Mesendoderm (in vitro differentiated cells): Measurements from ENCODE around the gene SEMA6D.
A peak's percentile ranks its signal among the peaks of the same experiment; 100 is the strongest.

Source experiments
- DNase-seq: peaks from one replicate; pipeline ENCODE4 v3.0.0; 2013
- H2AK5ac ChIP-seq: 2 replicates; pipeline ENCODE4 v1.6.1; 2013; ENCODE audit warnings: low read length, inconsistent platforms
- H2BK120ac ChIP-seq: 2 replicates; pipeline ENCODE4 v1.6.1; 2013; ENCODE audit warnings: low read depth, mild to moderate bottlenecking, low read length, moderate library complexity, mixed read lengths
- H2BK15ac ChIP-seq: replicated peaks from 2 replicates; pipeline ENCODE4 v1.6.1; 2013; ENCODE audit warnings: low read depth, mild to moderate bottlenecking, moderate library complexity
- H2BK5ac ChIP-seq: 2 replicates; pipeline ENCODE4 v1.6.1; 2013; ENCODE audit warnings: low read length, inconsistent platforms
- H3K18ac ChIP-seq: 2 replicates; pipeline ENCODE4 v1.6.1; 2013; ENCODE audit warnings: mild to moderate bottlenecking, low read length, mixed read lengths
- H3K23ac ChIP-seq: one replicate; pipeline ENCODE4 v1.6.1; 2013; ENCODE audit warnings: low read length
- H3K27ac ChIP-seq: 2 replicates; pipeline ENCODE4 v1.5.1; 2013; ENCODE audit warnings: low read depth, mild to moderate bottlenecking, inconsistent platforms, low read length, moderate library complexity
- H3K27me3 ChIP-seq: 2 replicates; pipeline ENCODE4 v1.6.1; 2013; ENCODE audit warnings: low read length, control low read depth, mild to moderate bottlenecking, inconsistent platforms; ENCODE audit not compliant: insufficient read depth, poor library complexity
- H3K36me3 ChIP-seq: 2 replicates; pipeline ENCODE4 v1.6.1; 2013; ENCODE audit warnings: low read length, inconsistent platforms; ENCODE audit not compliant: control insufficient read depth, insufficient read depth
- H3K4ac ChIP-seq: one replicate; pipeline ENCODE4 v1.6.1; 2013; ENCODE audit warnings: low read depth, mild to moderate bottlenecking, low read length, moderate library complexity
- H3K4me1 ChIP-seq: 2 replicates; pipeline ENCODE4 v1.6.1; 2013; ENCODE audit warnings: low read depth, low read length, inconsistent platforms; ENCODE audit not compliant: control insufficient read depth
- H3K4me2 ChIP-seq: 2 replicates; pipeline ENCODE4 v1.6.1; 2013; ENCODE audit warnings: low read length
- H3K4me3 ChIP-seq: 2 replicates; pipeline ENCODE4 v1.5.1; 2013; ENCODE audit warnings: mild to moderate bottlenecking, low read length
- H3K56ac ChIP-seq: one replicate; pipeline ENCODE4 v1.6.1; 2013; ENCODE audit warnings: low read length
- H3K79me1 ChIP-seq: 2 replicates; pipeline ENCODE4 v1.6.1; 2013; ENCODE audit warnings: low read length, inconsistent platforms
- H3K79me2 ChIP-seq: 2 replicates; pipeline ENCODE4 v1.6.1; 2013; ENCODE audit warnings: mild to moderate bottlenecking, low read length; ENCODE audit not compliant: control insufficient read depth, insufficient read depth
- H3K9ac ChIP-seq: 2 replicates; pipeline ENCODE4 v1.6.1; 2013; ENCODE audit warnings: low read length, inconsistent platforms
- H4K5ac ChIP-seq: one replicate; pipeline ENCODE4 v1.6.1; 2013; ENCODE audit warnings: low read length
- H4K8ac ChIP-seq: one replicate; pipeline ENCODE4 v1.6.1; 2013; ENCODE audit warnings: low read depth, mild to moderate bottlenecking, control low read depth, low read length, moderate library complexity
- WGBS: extraction: QIAGEN DNeasy Blood & Tissue Kit; methylation state at CpG from one replicate; pipeline ENCODE4 v1.1.7; 2013; ENCODE audit warnings: low lambda C conversion rate, missing lambda C conversion rate; ENCODE audit not compliant: insufficient coverage; ENCODE audit errors: extremely low coverage; 5-methylcytosine and 5-hydroxymethylcytosine counted together

Gene SEMA6D

GRCh38 chr15:47726399-47726823 is 9.1 kb downstream of the SEMA6D start:
- Histone ChIP-seq H2BK5ac (no peak overlapping the region), H3K79me2 (no peaks in the 10 kb centered on the region), H2BK15ac (no peak overlapping the region), H3K18ac (no peak overlapping the region), H3K27ac (no peak overlapping the region), H3K4me1 (peaks cover 10% of the 10 kb centered on the region), H3K56ac (no peak overlapping the region), H3K36me3 (no peaks in the 10 kb centered on the region), H3K4me3 (no peak overlapping the region), H3K27me3 (no peaks in the 10 kb centered on the region), H4K8ac (no peak overlapping the region), H2BK120ac (no peak overlapping the region), H3K4ac (no peak overlapping the region), H3K23ac (no peak overlapping the region), H4K5ac (no peak overlapping the region), H3K9ac (no peak overlapping the region), H3K79me1 (no peaks in the 10 kb centered on the region), H3K4me2 (no peak overlapping the region), H2AK5ac (no peak overlapping the region)
- peak; percentile 62 for DNase-seq
- no CpG with 5 or more reads among the region's 1 CpG for WGBS

GRCh38 chr15:47727137-47727536 is 9.8 kb downstream of the SEMA6D start:
- H2BK15ac ChIP-seq, result peak overlapping the region; percentile 66
- no peaks in the 10 kb centered on the region for H3K79me2 ChIP-seq
- H3K23ac ChIP-seq, result no peak overlapping the region
- no peak overlapping the region for H2AK5ac ChIP-seq
- H3K4me1 ChIP-seq, result peaks cover 7% of the 10 kb centered on the region
- H3K4me3 ChIP-seq, result no peak overlapping the region
- no peak overlapping the region for H2BK5ac ChIP-seq
- no peaks in the 10 kb centered on the region for H3K27me3 ChIP-seq
- H3K36me3 ChIP-seq, result no peaks in the 10 kb centered on the region
- WGBS, result no CpG with 5 or more reads among the region's 4 CpGs
- H3K18ac ChIP-seq, result no peak overlapping the region
- peak overlapping the region; percentile 2 for H3K56ac ChIP-seq
- H3K27ac ChIP-seq, result no peak overlapping the region
- H3K9ac ChIP-seq, result no peak overlapping the region
- H3K4ac ChIP-seq, result no peak overlapping the region
- no peak overlapping the region for H2BK120ac ChIP-seq
- H4K8ac ChIP-seq, result no peak overlapping the region
- no peak overlapping the region for H4K5ac ChIP-seq
- H3K79me1 ChIP-seq, result no peaks in the 10 kb centered on the region
- no peak overlapping the region for H3K4me2 ChIP-seq
- DNase-seq, result no peak

DNA sequence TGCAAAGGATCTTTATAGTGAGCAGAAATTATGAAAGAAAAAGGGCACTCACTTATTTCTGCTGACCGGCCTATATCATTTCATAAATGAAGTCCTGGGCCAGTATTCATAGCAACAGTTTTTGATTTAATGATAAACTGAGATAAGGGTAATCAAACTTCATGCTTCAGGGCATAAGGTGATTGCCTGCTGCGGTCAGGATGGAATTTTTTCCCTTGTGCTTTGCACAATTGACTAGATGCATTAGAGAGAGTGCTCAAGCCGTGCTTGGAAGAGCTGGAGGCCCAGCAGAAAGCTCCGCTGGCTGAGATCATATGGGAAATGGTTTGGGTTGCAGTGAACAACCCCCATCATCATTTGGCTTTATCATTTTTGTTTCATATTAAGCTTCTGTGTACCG is 10.4 kb downstream of the SEMA6D start:
- no peaks in the 10 kb centered on the region for H3K79me2 ChIP-seq
- no CpG with 5 or more reads among the region's 5 CpGs for WGBS
- DNase-seq, result no peak
- no peak overlapping the region for H3K4me2 ChIP-seq
- no peak overlapping the region for H3K4me3 ChIP-seq
- H4K8ac ChIP-seq, result no peak overlapping the region
- H3K56ac ChIP-seq, result no peak overlapping the region
- no peak overlapping the region for H2BK120ac ChIP-seq
- H4K5ac ChIP-seq, result no peak overlapping the region
- no peaks in the 10 kb centered on the region for H3K27me3 ChIP-seq
- H3K4ac ChIP-seq, result no peak overlapping the region
- no peaks in the 10 kb centered on the region for H3K79me1 ChIP-seq
- no peak overlapping the region for H2AK5ac ChIP-seq
- H3K27ac ChIP-seq, result no peak overlapping the region
- peaks cover 7% of the 10 kb centered on the region for H3K4me1 ChIP-seq
- H3K36me3 ChIP-seq, result no peaks in the 10 kb centered on the region
- H3K23ac ChIP-seq, result no peak overlapping the region
- H3K18ac ChIP-seq, result peak overlapping the region; percentile 0
- no peak overlapping the region for H3K9ac ChIP-seq
- no peak overlapping the region for H2BK5ac ChIP-seq
- H2BK15ac ChIP-seq, result no peak overlapping the region

GRCh38 chr15:47728426-47728825 is 11.1 kb downstream of the SEMA6D start:
- no peak for DNase-seq
- Histone ChIP-seq H3K4me3 (no peak overlapping the region), H3K4ac (no peak overlapping the region), H3K79me1 (no peaks in the 10 kb centered on the region), H3K27me3 (no peaks in the 10 kb centered on the region), H3K4me1 (peaks cover 7% of the 10 kb centered on the region), H3K56ac (no peak overlapping the region), H3K18ac (no peak overlapping the region), H3K4me2 (no peak overlapping the region), H4K8ac (no peak overlapping the region), H2BK120ac (no peak overlapping the region), H3K23ac (no peak overlapping the region), H3K79me2 (no peaks in the 10 kb centered on the region), H2BK5ac (no peak overlapping the region), H3K36me3 (no peaks in the 10 kb centered on the region), H2BK15ac (no peak overlapping the region), H3K27ac (no peak overlapping the region), H2AK5ac (peak overlapping the region; percentile 11), H3K9ac (no peak overlapping the region), H4K5ac (no peak overlapping the region)
- no CpG with 5 or more reads among the region's 6 CpGs for whole genome bisulfite sequencing

DNA sequence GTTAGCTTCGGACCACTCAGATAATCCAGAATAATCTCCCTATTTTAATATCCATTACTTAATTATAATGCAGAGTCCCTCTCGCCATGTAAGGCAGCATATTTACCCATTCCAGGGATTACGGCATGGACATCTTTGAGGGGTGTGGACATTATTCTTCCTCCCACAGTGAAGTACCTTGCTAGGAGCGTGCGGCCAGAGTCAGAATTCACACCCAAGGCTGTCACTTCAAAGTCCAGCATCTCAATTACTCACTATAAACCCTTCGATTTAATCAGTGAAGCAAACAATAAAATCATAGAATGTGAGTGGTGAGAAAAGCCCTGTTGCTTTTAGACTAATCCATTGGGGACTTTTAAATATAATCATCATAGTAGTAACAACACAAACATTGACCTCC is 11.6 kb downstream of the SEMA6D start:
- H2BK120ac ChIP-seq, result no peak overlapping the region
- H3K79me2 ChIP-seq, result no peaks in the 10 kb centered on the region
- no peak overlapping the region for H4K5ac ChIP-seq
- H3K4me1 ChIP-seq, result peaks cover 7% of the 10 kb centered on the region
- no peak overlapping the region for H2BK15ac ChIP-seq
- no peak overlapping the region for H3K9ac ChIP-seq
- H3K4me3 ChIP-seq, result no peak overlapping the region
- H4K8ac ChIP-seq, result no peak overlapping the region
- no peak overlapping the region for H2BK5ac ChIP-seq
- H3K4me2 ChIP-seq, result no peak overlapping the region
- no peak overlapping the region for H3K56ac ChIP-seq
- no peak overlapping the region for H3K27ac ChIP-seq
- H3K27me3 ChIP-seq, result no peaks in the 10 kb centered on the region
- no peak overlapping the region for H2AK5ac ChIP-seq
- H3K23ac ChIP-seq, result no peak overlapping the region
- H3K79me1 ChIP-seq, result no peaks in the 10 kb centered on the region
- no peaks in the 10 kb centered on the region for H3K36me3 ChIP-seq
- DNase-seq, result no peak
- no peak overlapping the region for H3K18ac ChIP-seq
- no peak overlapping the region for H3K4ac ChIP-seq
- no CpG with 5 or more reads among the region's 6 CpGs for WGBS

- Histone ChIP-seq H3K27me3 (no peaks in the 10 kb centered on the region), H3K4me2 (no peak overlapping the region), H3K4me3 (no peak overlapping the region), H2BK5ac (no peak overlapping the region), H3K4me1 (peaks cover 12% of the 10 kb centered on the region), H2AK5ac (no peak overlapping the region), H2BK15ac (no peak overlapping the region), H3K56ac (no peak overlapping the region), H4K5ac (no peak overlapping the region), H3K18ac (no peak overlapping the region), H3K27ac (no peak overlapping the region), H3K23ac (no peak overlapping the region), H3K79me2 (no peaks in the 10 kb centered on the region), H4K8ac (no peak overlapping the region), H3K9ac (no peak overlapping the region), H3K79me1 (peaks cover 1% of the 10 kb centered on the region), H3K4ac (no peak overlapping the region), H2BK120ac (no peak overlapping the region), H3K36me3 (no peaks in the 10 kb centered on the region)
- no CpG with 5 or more reads among the region's 3 CpGs for WGBS
- no peak for DNase-seq
Measured at GRCh38 chr15:47731230-47731629, 13.9 kb downstream of the SEMA6D start.
